ENCODE results near the gene HOXB6.

The HOXB6 gene

DNA sequence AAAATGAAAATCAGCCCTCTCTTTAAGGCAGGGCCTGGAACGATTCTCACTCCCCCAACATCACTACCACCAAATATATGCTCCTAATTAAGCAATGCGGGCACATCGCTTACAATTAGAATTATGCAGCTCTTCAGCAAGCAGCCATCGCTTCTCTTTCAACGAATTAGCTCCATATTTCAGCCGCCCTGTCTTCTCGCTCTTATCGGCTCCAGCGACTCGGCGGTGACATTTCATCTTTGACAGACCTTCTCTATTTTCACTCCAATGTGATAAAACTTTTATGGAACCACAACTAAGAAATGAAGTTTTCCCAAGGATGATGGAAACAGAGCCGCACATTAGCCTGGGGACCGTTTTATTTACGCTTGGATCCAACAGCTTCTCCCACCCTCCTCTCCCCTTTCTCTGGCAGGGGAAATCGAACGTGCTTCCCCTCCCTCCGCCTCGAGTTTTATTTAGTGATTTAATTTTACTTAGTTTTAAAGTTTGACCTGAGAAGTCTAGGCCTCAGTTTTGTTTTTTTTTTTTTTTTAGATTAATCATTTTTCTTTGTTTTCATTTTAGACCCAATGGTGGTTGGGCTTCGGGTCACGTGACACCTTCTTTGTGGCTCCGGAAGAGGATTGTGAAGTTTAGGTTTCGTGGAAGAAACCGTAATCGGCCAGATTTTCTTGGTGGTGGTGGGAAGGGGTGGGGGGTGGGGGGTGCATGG lies 56.8 kb downstream of the HOXB6 start:
- Mint-ChIP-seq H3K27ac (peak overlapping the region; percentile 88), H3K27me3 (ENCODE audit: low read depth) (peaks cover 4% of the 10 kb centered on the region), H3K36me3 (ENCODE audit: low read depth) (peaks cover 17% of the 10 kb centered on the region), H3K4me3 (peak overlapping the region; percentile 69), H3K4me1 (ENCODE audit: low read depth) (peaks cover 41% of the 10 kb centered on the region), H3K9me3 (no peaks in the 10 kb centered on the region)
- peak; percentile 38 for DNase-seq (ENCODE audit: low spot score)

DNA sequence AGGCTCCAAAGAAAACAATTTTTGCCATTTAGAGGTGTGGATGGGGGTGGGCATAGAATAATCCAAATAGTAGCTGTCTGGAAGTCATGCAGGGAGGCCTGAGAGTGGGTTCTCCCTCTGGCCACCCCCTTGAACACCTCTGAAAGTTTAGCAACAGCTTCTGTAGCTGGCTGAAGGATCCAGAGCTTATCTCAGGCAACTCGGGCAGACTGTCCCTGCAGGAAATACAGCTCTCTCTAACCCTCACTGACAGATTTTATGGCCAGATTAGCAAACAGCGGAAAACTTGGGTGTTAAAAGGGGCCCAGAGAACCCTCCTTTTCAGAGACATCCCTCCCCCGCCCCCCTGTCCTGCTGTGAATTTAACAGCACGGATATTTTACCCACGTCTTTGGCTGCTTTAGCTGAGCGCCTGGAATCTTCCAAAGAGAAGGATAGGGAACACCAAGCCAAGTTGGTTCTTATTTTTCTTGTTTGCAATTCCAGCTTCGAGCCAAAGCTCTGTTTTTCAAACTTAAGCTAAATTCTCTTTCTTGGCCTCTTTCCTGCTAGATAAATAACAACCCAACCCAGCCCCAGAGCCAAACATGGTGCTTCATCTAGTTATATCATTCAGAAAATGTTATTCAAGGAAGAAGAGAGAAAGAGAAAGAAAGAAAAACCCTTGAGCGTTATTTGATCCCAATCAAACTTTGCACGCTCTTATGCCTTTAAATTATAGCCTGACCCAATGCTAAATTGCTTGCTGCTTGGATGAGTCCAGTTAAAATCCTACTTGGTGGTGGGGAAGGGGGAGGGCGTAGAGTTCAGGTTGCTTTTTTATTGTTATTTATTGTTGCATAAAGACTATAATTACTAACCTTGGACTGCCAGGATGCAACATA lies 57.6 kb downstream of the HOXB6 start:
- Mint-ChIP-seq H3K9me3 (no peaks in the 10 kb centered on the region), H3K4me1 (ENCODE audit: low read depth) (peaks cover 43% of the 10 kb centered on the region), H3K4me3 (peak overlapping the region; percentile 69), H3K27me3 (ENCODE audit: low read depth) (peaks cover 4% of the 10 kb centered on the region), H3K27ac (peak overlapping the region; percentile 88), H3K36me3 (ENCODE audit: low read depth) (peaks cover 23% of the 10 kb centered on the region)
- DNase-seq (ENCODE audit: low spot score): peak; percentile 11

DNA sequence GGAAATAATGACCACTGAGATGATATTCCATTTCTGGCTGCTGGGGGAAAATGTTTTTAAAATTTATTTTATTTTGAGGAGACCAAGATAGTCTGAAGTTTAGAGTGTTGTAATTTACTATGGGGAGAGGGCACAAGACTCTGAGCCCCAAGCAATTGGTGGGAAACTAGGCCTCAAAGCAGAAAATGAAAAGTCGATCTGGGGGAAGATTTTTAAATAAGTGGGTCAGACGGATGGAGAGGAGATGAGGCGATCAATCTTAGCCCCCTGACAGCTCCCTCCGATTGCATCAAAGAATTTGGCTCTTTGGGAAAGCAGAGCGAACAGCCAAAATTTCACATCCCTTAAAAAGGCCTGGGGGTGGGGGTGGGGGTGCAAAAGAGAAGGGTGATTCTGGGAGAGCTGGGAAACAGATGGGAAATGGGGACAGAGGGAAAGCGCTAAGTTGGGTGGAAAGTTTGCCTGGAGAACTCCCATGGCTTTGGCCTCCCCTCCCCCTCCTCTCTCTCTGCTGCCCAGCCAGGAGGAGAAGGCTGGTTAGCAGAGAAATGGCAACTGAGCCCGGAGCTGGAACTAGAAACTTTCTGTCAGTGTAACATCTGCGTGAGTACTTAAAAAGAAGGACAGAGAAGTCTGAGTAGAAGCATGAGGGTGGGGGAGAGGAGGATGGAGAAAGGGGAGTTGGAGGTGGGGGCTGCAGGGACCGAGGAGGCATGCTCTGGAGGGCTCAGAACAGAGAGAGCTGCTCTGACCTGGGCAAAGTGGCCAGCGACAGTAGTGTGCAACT lies 58.5 kb downstream of the HOXB6 start:
- peaks cover 46% of the 10 kb centered on the region for H3K4me1 Mint-ChIP-seq (ENCODE audit: low read depth)
- peak overlapping the region; percentile 69 for H3K4me3 Mint-ChIP-seq
- peaks cover 24% of the 10 kb centered on the region for H3K36me3 Mint-ChIP-seq (ENCODE audit: low read depth)
- H3K27ac Mint-ChIP-seq: peak overlapping the region; percentile 88
- no peak for DNase-seq (ENCODE audit: low spot score)
- H3K27me3 Mint-ChIP-seq (ENCODE audit: low read depth): peaks cover 8% of the 10 kb centered on the region
- H3K9me3 Mint-ChIP-seq: no peaks in the 10 kb centered on the region
